ENCODE data around the gene TOPBP1.

Gene TOPBP1

DNA sequence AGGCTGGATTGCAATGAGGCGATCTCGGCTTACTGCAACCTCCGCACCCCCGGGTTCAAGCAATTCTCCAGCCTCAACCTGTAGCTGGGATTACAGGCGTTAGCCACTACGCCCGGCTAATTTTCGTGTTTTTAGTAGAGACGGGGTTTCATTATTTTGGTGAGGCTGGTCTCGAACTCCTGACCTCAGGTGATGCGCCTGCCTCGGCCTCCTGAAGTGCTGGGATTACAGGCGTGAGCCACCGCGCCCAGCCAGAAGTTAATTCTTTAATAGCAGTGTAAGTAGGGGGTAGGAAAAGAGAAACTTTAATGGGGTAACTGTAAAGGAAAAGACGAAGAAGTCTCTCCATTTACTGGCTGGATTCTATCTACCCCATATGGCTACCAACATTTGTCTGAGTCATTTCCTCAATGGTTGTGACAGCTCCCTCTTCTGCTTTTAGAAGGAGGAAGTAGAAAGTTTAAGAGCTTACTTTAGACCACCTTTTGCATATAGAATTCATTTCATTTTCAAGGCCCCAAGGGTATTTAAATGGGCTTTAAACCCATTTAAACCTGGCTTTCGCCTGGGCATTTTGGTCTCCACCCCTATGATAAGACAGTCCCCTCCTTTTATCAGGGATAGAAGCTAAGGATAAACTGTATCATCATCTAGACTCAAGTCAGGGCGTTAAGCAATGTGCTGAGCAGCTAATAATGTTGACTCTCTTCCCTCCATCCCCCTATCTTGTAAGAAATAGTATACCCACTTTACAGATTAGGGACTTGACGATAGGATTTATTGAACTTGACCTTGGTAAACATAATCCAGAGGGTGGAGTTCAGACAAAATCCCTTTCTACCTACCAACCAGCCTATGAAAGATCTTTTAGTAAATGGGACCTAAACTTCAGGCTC is 89.3 kb downstream of the TOPBP1 start:
- TF ChIP-seq YY1 (IDR thresholded peaks at IDR 0.05; ENCODE audit: low read depth) (no peak), RAD21 (IDR thresholded peaks at IDR 0.05; ENCODE audit: low read depth) (no peak), EGR1 (IDR thresholded peaks at IDR 0.05) (no peak), REST (IDR thresholded peaks at IDR 0.05; ENCODE audit: low read depth) (no peak), USF1 (IDR thresholded peaks at IDR 0.05) (no peak), NFIC (IDR thresholded peaks at IDR 0.05) (no peak), CEBPB (IDR thresholded peaks at IDR 0.05) (no peak), TEAD4 (IDR thresholded peaks at IDR 0.05) (no peak), TCF12 (IDR thresholded peaks at IDR 0.05; ENCODE audit: low read depth) (no peak), TAF1 (IDR thresholded peaks at IDR 0.05; ENCODE audit: low read depth) (no peak; the same call in 1 of the 2 replicates), EP300 (IDR thresholded peaks at IDR 0.05; ENCODE audit: borderline replicate concordance) (no peak), FOXM1 (IDR thresholded peaks at IDR 0.05; ENCODE audit: borderline replicate concordance, low read depth) (no peak), ZBTB7A (IDR thresholded peaks at IDR 0.05; ENCODE audit: low read depth) (no peak), CREB1 (IDR thresholded peaks at IDR 0.05; ENCODE audit: low read depth) (no peak)
- TF ChIP-seq, protein P1, sequence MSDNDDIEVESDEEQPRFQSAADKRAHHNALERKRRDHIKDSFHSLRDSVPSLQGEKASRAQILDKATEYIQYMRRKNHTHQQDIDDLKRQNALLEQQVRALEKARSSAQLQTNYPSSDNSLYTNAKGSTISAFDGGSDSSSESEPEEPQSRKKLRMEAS (IDR thresholded peaks at IDR 0.05) = no peak

- TF ChIP-seq USF1 (IDR thresholded peaks at IDR 0.05) = no peak
- no peak for TF ChIP-seq CREB1 (IDR thresholded peaks at IDR 0.05; ENCODE audit: low read depth)
- 0 out of 2 replicates have a peak, but pooled peaks have one; percentile 28 for TF ChIP-seq TCF12 (IDR thresholded peaks at IDR 0.05; ENCODE audit: low read depth)
- no peak for TF ChIP-seq FOXM1 (IDR thresholded peaks at IDR 0.05; ENCODE audit: borderline replicate concordance, low read depth)
- no peak for TF ChIP-seq TAF1 (IDR thresholded peaks at IDR 0.05; ENCODE audit: low read depth)
- 0 out of 2 replicates have a peak, but pooled peaks have one; percentile 28 for TF ChIP-seq EP300 (IDR thresholded peaks at IDR 0.05; ENCODE audit: borderline replicate concordance)
- TF ChIP-seq TEAD4 (IDR thresholded peaks at IDR 0.05) = peak; percentile 61; the same call in 1 of the 2 replicates
- no peak for TF ChIP-seq REST (IDR thresholded peaks at IDR 0.05; ENCODE audit: low read depth)
- TF ChIP-seq CEBPB (IDR thresholded peaks at IDR 0.05) = no peak
- no peak for TF ChIP-seq NFIC (IDR thresholded peaks at IDR 0.05)
These were observed 90.8 kb downstream of the TOPBP1 start for GRCh38 chr3:133570937-133571320.

GRCh38 chr3:133570139-133570936 is 91.4 kb downstream of the TOPBP1 start:
- no peak for TF ChIP-seq ZBTB7A (IDR thresholded peaks at IDR 0.05; ENCODE audit: low read depth)
- peak; percentile 92 for TF ChIP-seq EP300 (IDR thresholded peaks at IDR 0.05; ENCODE audit: borderline replicate concordance)
- TF ChIP-seq USF1 (IDR thresholded peaks at IDR 0.05) = peak; percentile 10; the same call in 1 of the 2 replicates
- TF ChIP-seq FOXM1 (IDR thresholded peaks at IDR 0.05; ENCODE audit: borderline replicate concordance, low read depth) = peak; percentile 79; the same call in 1 of the 2 replicates
- TF ChIP-seq CEBPB (IDR thresholded peaks at IDR 0.05) = peak; percentile 79
- no peak for TF ChIP-seq RAD21 (IDR thresholded peaks at IDR 0.05; ENCODE audit: low read depth)
- TF ChIP-seq YY1 (IDR thresholded peaks at IDR 0.05; ENCODE audit: low read depth) = no peak
- peak; percentile 94 for TF ChIP-seq TEAD4 (IDR thresholded peaks at IDR 0.05)
- TF ChIP-seq TCF12 (IDR thresholded peaks at IDR 0.05; ENCODE audit: low read depth) = peak; percentile 91
- peak; percentile 73; the same call in 1 of the 2 replicates for TF ChIP-seq NFIC (IDR thresholded peaks at IDR 0.05)
- TF ChIP-seq, protein P1 (IDR thresholded peaks at IDR 0.05) = peak; percentile 46; the same call in 1 of the 2 replicates

GRCh38 chr3:133568294-133569014 is 93.3 kb downstream of the TOPBP1 start:
- no peak for TF ChIP-seq EP300 (IDR thresholded peaks at IDR 0.05; ENCODE audit: borderline replicate concordance)
- TF ChIP-seq TAF1 (IDR thresholded peaks at IDR 0.05; ENCODE audit: low read depth) = no peak
- TF ChIP-seq TEAD4 (IDR thresholded peaks at IDR 0.05) = no peak
- no peak for TF ChIP-seq USF1 (IDR thresholded peaks at IDR 0.05)
- TF ChIP-seq RAD21 (IDR thresholded peaks at IDR 0.05; ENCODE audit: low read depth) = no peak
- no peak for TF ChIP-seq CREB1 (IDR thresholded peaks at IDR 0.05; ENCODE audit: low read depth)
- no peak for TF ChIP-seq REST (IDR thresholded peaks at IDR 0.05; ENCODE audit: low read depth)
- no peak for TF ChIP-seq EGR1 (IDR thresholded peaks at IDR 0.05)
- TF ChIP-seq, protein P1 (IDR thresholded peaks at IDR 0.05) = no peak
- no peak for TF ChIP-seq FOXM1 (IDR thresholded peaks at IDR 0.05; ENCODE audit: borderline replicate concordance, low read depth)
- no peak for TF ChIP-seq TCF12 (IDR thresholded peaks at IDR 0.05; ENCODE audit: low read depth)
- TF ChIP-seq CEBPB (IDR thresholded peaks at IDR 0.05) = no peak

Measured in Ishikawa (cell line).